GM19372 (cell line): ENCODE data around the gene CEP85L.

Source experiments
- ATAC-seq: cut with Tn5 transposase; IDR thresholded peaks from one replicate; pipeline ENCODE4 v1.9.1; 2021; ENCODE audit warnings: mild to moderate bottlenecking, low read depth, moderate library complexity; ENCODE audit not compliant: unreplicated experiment

Gene CEP85L

DNA sequence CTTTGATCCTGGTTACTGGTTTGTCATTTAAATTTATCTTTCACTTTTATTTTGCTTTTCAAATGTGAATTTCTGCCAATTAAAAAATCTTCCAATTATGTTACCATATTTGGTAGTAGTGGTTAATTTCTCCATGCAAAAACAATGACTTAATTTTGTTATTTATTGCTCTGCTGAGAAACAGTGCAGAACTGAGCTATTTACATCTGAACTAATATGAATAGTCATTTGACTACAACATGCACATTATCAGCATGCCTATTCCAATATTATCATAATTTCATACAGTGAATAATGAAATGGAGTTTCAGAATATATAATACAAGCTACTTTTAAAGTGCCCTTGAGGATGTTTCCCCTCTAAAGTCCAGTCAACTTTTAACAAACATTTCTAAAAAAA is 102.8 kb downstream of the CEP85L start:
- no peak for ATAC-seq

DNA sequence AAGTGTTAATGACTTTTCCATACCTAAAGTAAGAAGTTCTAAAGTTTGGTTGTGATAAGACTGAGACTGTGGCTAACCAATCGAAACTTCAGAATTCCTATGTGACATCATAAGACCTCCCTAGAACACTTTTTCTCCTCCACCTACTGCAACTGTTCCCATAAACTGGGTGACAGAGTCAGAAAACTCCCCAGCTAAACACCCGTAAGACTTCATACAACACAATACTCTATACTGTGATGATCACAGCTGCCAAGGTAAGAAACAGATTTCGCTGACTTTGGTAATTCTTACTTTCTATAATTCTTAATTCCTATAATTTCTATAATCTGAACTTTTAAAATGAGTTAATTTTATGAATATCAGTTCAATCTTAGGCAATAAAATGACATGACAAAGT is 103.3 kb downstream of the CEP85L start, which contains the start of gene PLN:
Gene PLN, plus strand, starts transcription at position 161 of the 400 bp plus-strand sequence. CDS start 10,626 bp downstream, outside the sequence.
- ATAC-seq, result no peak

DNA sequence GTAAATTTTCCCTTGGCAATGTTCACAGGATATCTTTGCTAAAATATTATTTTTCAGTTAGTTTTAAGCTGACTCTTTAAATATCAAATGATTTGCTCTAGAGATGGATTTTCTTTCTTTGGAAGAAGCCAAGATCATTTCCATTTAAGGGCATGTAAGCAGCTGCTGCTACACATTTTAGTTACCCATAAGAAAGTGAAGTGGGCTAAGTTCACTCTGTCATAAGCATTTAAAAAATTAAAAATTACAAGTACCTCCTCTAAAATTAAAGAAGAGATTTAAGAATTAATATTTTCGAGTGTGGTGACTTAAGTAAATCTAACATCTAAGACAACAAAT is 104.5 kb downstream of the CEP85L start:
- ATAC-seq, result no peak

DNA sequence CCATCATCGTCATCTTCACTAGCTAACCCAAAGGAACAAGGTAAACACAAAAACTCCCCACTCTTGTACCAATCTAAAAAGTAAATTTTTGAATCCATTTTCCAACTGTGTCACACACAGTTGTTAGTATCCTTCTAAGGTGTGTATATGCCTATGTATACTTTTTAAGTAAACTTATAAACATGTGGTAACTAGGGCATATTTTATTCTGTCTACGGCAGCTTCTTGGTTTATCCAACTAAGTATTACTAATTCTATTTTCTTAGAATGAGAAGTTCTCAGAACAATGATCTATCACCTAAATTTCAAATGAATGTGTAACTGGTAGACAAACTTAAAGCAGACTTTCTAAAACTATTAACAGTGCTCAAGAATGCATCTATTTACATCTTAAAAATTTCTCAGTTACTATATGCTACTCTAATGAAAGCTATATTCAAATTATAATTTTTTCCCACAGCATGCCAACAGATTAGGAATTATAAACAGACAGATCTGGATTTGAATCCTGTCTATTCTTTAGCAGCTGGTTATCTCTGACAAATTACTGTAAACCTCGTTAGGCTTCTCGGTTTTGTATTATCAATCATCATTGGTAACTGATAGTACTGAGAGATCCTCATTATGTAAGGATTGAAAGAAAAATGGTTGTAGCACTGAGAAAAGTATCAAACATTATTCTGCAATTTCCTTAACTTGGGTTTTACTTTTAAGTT is 105.1 kb downstream of the CEP85L start:
- no peak for ATAC-seq

DNA sequence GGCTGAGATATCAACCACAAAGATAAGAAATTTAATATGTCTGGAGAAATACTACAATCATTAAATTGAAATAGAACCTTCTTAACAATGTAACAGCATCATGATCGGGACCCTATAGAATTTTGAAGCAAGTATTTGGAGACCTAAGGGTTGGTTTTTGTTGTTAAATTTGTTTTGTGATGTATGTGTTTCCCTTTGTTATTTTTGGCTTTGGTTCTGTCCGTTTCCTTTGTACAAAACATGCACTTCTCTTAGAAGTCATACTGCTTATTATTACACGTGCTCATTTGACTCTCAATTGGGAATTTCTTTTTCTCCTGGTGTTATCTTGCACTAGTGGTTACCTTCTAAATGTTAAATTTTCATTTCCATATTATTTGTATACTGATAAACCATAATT is 107.3 kb downstream of the CEP85L start:
- no peak for ATAC-seq

DNA sequence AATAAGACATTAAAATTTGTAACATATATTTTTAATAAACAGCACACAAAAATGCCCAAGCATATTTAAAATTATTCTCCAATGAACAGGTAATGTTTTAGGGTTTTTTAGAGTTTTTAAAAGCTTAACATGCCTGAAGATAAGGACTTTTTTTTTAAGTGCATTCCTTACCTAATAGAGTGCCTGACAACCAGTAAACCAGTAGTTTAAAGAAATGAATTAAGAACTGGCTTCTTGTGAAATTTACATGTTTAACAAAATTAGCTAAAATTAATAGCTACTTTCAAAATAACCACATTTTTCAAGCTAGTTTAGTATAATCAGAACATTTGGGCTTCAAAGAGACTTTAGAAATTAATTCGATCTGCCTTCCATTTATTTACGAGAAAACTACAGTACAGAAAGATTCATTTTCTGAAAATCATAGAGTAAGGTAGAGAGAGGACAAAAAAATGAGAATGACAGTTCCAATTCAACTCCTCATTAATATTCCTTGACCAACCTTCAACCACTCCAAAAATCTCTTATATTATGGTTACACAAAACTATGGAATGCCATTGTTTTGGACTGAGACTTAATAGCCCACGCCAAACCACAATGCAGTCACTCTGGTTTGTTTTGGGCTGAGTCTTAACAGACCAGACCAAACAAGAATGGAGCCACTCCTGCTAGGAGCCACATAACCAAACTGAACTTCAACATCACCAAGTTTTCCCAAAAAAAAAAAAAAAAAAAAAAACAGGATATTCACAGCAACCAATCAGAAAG is 109.0 kb downstream of the CEP85L start:
- no peak for ATAC-seq

DNA sequence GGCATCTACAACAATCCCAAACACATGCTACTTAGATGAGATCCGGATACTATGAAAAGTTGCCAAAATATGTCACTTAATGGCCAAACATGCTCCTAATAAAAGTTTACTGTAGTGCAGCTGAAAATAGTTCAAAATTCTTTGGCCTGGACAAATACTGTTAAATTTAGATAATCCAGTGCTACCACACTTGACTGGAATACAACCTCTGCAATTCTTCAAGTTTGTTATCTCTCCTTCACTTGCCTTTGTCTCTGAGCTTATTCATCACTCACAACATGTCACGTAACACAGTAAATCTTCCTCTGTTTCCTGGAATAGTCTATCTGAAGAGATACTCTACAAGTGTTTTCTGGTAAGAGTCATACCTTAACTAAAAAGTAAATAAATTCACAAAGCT is 113.8 kb downstream of the CEP85L start:
- no peak for ATAC-seq

DNA sequence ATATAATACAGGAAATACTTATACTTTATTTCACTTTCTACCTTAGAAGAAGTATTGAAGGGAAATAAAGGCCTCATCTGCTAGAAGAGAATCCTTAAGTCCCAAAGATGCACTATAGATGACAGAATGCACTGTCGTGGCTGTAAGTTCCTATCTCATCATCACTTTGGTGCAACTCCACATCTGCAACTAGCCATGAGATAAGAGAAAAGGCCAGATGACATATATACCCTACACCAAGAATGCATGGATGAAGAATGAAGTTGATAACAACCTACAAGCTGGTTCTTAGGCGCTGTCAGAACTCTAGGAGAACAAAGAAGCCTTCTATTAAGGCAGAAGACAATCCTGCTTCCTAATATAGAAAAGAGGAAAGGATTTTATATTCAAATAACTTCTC is 114.9 kb downstream of the CEP85L start:
- no peak for ATAC-seq

DNA sequence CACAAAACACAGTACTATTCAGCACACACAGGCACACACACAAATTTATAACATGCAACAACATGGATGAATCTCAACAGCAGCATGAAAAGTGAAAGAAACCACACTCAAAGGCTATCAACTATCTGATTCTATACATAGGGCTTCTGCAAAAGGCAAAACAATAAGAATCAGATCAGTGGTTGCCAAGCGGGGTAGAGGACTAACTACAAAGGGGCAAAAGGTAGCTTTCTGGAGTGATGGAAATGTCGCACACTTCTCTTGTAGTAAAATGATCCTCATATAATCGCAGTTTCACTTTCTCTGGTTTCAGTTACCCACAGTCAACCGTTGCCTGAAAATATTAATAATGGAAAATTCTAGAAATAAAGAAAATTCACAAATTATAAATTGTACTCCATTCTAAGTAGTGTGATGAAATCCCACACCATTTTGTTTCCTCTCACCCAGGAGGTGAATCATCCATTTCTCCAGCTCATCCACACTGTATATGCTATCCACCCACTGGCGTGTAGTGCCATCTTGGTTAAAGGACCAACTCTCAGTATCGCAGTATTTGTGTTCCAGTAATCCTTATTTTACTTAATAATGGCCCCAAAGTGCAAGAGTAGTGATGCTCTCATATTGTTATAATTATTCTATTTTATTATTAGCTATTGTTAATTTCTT is 116.1 kb downstream of the CEP85L start:
- no peak for ATAC-seq

DNA sequence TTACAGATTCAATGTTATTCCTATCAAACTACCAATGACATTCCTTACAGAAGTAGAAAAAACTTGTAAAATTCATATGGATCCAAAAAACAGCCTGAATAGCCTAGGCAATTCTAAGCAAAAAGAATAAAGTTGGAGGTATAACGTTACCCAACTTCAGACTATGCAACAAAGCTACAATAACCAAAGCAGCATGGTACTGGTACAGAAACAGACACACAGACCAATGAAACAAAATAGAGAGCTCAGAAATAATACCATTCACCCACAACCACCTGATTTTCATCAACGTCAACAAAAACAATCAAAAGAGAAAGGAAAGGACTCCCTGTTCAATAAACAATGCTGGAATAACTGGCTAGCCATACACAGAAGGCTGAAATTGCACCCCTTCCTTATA is 120.4 kb downstream of the CEP85L start:
- no peak for ATAC-seq

DNA sequence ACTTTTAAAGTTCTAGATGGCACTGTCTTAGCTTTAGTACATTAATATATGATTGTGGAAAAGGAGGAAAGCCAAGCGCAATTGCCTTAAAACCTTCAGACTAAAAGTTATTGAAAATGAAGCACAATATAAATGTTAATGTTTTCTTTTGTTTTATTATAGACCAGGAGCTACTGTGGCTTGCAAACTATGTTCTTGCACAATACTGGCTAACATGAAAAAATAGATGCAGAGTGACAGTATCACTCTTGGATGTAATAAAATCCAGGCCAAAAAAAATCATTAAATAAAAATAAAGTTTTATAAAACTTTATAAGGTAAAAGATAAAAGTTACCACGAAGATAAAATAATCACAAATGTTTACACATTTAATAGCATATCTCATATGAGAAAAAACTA is 121.6 kb downstream of the CEP85L start:
- no peak for ATAC-seq

DNA sequence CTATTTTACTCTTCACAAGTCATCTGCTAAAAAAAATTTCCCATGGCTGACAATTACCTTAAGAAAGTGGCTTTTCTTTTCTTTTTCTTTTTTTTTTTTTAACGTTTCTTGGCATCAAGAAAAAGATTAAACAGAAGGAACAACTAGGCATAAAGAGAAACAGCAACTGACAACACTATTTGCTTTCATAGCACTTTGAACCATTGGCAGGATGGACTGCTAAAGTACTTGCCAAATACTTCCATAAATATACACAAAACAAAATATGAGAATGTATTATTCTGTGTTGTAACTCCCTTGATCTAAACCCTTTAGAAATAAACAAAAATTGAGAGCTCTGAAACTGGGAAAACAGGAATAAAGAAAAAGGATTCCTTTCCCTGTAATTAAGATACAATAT is 123.3 kb downstream of the CEP85L start:
- ATAC-seq, result no peak

DNA sequence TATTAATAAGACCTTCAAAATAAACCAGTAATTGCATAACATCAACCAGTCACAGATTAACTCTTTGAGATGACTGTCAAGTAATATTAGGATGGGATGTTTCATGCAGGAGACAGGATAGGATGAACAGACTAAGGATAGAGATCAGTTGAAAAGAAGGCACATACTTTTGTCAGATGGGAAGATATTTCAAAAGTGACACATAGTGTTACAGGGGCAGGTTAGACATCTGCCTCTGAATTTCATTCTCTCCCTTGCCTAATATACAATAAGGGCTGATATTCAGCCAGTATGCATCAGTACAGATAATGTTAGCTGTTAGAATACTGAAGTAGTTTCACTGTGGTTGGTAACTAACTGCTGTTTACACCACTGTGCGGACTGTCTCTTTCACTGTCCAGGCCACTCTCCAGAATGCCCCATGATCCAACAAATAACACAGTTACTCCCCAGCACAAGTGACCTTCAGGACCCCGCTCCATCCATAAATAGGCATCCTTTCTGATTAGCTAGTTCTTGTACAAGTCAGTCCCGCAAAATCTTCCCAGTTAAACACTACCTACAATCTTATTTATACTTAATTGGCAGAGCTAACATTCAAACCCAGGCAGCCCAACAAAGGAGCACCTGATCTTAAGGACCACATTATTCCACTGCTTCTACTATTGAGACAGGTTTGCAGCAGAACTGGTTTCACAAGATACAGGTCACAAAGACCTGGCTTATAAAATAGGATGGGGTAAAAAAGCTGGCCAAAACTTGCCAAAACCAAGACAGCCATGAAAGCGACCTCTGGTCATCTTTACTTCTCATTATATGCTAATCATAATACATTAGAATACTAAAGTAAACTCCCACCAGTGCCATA is 125.2 kb downstream of the CEP85L start:
- ATAC-seq, result no peak

DNA sequence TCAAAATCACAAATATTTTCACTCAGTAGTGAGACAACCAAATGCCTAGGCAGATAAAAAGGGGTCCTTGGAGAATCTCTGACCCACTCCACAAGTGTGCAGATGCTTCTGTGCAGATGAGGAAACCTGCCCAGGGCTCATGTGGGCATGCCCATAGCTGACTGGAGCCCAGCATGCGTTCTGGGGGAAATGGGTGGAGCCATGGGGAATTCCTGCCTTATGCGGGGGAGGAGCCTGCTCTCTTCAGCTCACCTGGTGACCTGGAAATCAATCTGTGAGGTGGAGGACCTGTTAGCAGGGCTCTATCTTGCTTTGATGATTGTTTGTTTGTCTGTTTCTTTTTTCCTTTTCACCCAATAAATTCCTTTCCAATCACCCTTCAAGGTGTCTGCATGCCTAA is 126.7 kb downstream of the CEP85L start:
- no peak for ATAC-seq

DNA sequence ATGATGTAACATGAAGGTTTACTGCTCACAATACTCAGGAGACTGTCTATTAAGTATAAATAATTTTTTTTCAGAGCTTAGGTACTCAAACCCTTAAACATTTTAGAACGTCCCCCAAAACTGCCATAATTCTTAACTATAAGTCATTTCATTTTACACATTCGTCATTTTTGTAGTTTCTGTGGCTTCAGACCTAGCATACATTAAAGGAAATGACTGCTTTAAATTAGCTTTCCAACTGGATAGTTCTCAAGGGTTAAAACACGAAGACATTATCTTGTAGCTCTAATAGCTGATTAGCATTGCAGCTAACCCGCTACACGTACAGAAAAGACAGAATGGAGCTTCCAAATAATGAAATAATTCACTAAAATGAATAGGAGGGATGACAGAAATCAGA is 128.2 kb downstream of the CEP85L start:
- ATAC-seq, result no peak

DNA sequence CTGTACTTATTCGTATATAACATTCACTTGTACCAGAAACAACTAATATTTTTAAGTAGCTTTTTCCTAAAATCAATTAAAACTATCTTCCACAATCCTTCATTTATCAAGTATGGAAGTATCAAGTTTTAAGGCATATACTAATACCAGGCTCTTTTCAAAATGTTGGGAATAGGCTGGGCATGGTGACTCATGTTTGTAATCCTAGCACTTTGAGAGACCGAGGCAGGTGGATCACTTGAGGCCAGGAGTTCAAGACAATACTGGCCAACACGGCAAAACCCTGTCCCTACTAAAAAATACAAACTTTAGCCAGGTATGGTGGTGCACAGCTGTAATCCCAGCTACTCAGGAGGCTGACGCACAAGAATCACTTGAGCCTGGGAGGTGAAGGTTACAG is 129.0 kb downstream of the CEP85L start:
- ATAC-seq, result no peak

DNA sequence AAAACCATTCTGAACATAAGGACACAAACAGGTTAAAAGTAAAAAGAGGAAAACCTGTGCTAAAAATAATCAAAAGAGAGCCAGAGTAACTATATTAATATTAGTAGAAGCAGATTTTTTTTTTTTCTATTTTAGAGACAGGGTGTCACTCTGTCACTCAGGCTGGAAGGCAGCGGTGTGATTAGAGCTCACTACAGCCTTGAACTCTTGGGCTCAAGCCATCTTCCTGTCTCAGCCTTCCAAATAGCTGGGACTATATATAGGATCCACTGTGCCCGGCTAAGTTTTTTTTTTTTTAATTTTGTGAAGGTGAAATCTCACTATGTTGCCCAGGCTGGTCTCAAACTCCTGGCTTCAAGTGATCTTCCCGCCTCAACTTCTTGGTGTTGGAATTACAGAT is 136.7 kb downstream of the CEP85L start:
- no peak for ATAC-seq

DNA sequence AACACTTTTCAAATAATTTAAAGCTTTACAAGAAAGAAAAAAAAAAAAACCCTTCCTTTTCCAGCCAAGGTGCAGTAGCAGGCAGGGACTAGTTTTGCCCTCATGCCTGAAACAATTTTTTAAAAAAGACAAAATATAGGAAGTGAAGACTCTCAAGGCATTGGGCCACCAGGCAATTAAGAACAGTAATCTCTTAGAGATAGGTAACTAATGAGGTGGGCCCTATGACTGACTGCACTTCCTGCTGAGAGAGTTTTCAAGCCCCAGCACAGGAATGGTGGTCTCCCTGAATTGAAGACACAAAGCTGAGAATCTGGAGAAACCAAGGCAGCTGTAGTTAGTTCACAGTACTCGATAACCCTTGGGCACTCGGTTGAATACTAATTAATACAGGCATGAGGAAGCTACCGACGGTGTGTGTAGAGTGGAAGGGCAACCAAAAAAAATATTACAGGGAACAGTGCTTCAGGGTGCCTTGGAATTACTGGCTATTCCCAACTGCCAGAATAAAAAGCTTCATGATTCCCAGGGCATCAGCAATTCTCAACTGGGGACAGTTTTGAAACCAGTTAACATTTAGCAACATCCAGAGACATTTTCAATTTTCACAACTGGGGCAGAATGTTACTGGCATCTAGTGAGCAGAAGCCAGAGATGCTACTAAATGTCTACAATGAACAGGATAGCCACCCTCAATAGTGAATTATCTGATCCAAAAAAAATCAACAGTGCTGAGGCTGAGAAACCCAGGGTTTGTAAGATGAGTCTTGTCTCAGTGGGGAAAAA is 139.3 kb downstream of the CEP85L start:
- ATAC-seq, result no peak

DNA sequence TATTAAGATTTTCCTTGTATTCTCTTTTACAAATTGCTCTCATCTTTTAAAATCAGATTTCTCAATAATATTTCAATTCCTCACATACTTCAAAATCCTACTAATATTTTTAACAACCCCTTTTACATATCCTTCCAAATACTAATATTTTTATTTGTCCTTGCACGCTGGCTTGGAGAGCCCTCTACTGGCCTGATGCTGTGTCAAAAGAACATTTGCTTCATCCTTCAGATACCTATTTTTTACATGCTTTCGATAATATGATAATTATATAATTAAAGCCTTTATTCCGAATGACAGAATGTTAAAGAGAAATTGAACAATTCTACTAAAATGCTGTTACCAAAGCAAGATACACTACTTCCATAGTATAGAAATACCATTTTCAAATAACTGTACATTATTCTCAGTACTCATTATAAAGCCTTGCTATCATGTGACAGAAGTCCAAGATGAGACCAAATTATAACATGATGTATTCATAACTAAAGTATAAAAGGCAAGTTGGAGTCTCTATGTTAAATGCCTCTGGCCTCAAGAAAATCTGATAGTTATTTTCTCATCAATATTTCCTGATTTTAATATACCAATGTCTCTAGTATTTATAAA is 142.3 kb downstream of the CEP85L start:
- no peak for ATAC-seq

DNA sequence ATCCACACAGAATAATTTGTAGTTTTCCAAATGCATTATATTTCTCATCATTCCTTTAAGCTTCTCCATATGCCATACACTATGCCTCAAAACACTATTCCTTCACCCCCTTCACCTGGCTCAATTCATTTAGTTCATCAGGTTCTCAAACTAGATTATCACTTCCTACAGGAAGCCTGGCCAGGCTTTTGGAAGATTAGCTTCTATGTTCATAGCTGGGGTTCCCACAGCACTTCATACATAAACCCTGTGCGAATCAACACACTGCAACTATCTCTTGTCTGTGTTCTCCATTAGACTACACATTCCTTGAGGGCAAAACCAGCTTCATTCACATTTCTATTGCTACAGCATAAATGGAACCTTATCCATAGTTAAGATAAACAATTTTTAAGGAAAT is 143.8 kb downstream of the CEP85L start:
- ATAC-seq, result no peak
